Right lobe of liver (tissue), 6 donors: Measurements from ENCODE around the gene VPS37C. TPM values are rescaled to one million over a fixed set of nuclear protein-coding genes. Genes with fewer than 3 reads are reported as not detected.

Experiments
- ATAC-seq, 4 donors: fragments of 200-7000 bp; cut with Tn5 transposase; one replicate each; pipeline ENCODE4 v1.9.1; 2020; ENCODE audit warnings: mild to moderate bottlenecking in 4 of 4, moderate library complexity in 4 of 4
- DNase-seq, 3 donors: peaks; one replicate each; pipeline ENCODE4 v3.0.0-alpha.2; 2020
- H3K27ac ChIP-seq, 3 donors: fragments of 200-600 bp; one replicate each; pipeline ENCODE4 v1.8.0; 2022
- H3K27me3 ChIP-seq, 2 donors: fragments of 200-600 bp; one replicate each; pipeline ENCODE4 v1.8.0; 2022
- H3K36me3 ChIP-seq, 4 donors: fragments of 200-600 bp; sonication (generic) in 1 of 4; one replicate each; pipeline versions ENCODE4 v1.5.1 to v1.8.0; 2017 to 2022; ENCODE audit warnings: control low read depth in 1 of 4
- H3K4me1 ChIP-seq, 4 donors: fragments of 200-600 bp; sonication (generic) in 1 of 4; one replicate each; pipeline versions ENCODE4 v1.5.1 to v1.8.0; 2017 to 2022; ENCODE audit warnings: control low read depth in 1 of 4
- H3K4me3 ChIP-seq, 3 donors: fragments of 200-600 bp; one replicate each; pipeline ENCODE4 v1.8.0; 2022
- H3K9me3 ChIP-seq, 4 donors: fragments of 200-600 bp; sonication (generic) in 1 of 4; one replicate each; pipeline versions ENCODE4 v1.5.1 to v1.8.0; 2017 to 2022; ENCODE audit warnings: control low read depth in 1 of 4
- CTCF ChIP-seq, 4 donors: fragments of 200-600 bp in 3 of 4; fragments of 450-650 bp in 1 of 4; IDR thresholded peaks; one replicate each; pipeline versions ENCODE4 v1.5.1 to v1.8.0; 2016 to 2022; ENCODE audit warnings: antibody characterized with exemption in 4 of 4, mild to moderate bottlenecking in 2 of 4
- POLR2A ChIP-seq: fragments of 450-650 bp; IDR thresholded peaks from one replicate; pipeline ENCODE4 v1.6.1; 2017; ENCODE audit warnings: antibody characterized with exemption, mild to moderate bottlenecking
- WGBS: methylation state at CpG from one replicate; pipeline ENCODE4 v1.1.6; 2018; ENCODE audit warnings: low coverage, low lambda C conversion rate; ENCODE audit not compliant: insufficient coverage; ENCODE audit errors: missing lambda C conversion rate; 5-methylcytosine and 5-hydroxymethylcytosine counted together
- intact Hi-C, 2 donors: fragments of 100-400 bp; cut with DNase I; formaldehyde crosslinking; loops; one replicate each; pipeline versions ENCODE4 v1.11.2 to v1.14.1; 2022
- total RNA-seq, 6 experiments: library from RNA; depleted of rRNA in 2 of 6; stranded (reverse); fragments of >200 nt in 2 of 6; fragmentation: NEBNext Ultra II Directional in 3 of 6; extraction: Animal tissue kit (Norgen Biotek cat#: 25700) in 3 of 6; gene quantifications; one replicate each; pipeline versions ENCODE4 v1.1.0 to v1.2.4, GENCODE V29; 2016 to 2023
- donor health status: DM: no; HTN: yes; CAD: no.
- donor health status: DM: no; HTN: no; CAD: no.
- donor health status: DM: no; HTN: no; CAD: no.
- donor health status: DM: no; HTN: yes; CAD: no.
- donor health status: DM: no; HTN: yes; CAD: no.

Gene VPS37C
- total RNA-seq, 6 experiments from 2014 or later: 4.6 to 7.6 (median 6.0) TPM

DNA sequence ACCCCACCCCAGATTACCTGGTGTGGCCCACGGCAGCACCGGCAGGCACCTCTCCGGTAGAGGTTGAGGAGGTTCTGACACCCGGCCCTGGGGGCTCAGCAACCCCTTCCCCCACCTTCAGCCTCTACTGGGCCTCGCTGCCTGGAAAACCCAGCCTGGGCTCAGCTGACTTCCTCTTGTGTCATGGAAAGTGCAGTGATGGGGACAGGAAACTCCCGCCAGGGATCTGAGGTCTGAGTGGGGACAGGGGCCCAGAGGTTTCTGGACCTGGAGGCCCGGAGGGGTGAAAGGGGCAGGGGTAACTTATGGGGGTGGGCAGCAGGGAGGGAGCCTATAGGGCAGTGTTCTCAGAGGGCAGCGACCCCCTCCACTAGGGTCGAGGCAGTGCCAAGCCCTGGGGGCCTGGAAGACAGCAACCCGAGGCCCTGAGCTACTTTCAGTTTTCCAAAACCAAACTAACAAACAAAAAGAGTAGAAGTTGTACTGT, 68.9 kb downstream of the VPS37C start:
- Histone ChIP-seq H3K36me3 (no peaks in the 10 kb centered on the region), H3K9me3 (no peaks in the 10 kb centered on the region), H3K4me1 (no peaks in the 10 kb centered on the region), H3K27ac (no peak overlapping the region), H3K4me3 (no peak overlapping the region), H3K27me3 (no peaks in the 10 kb centered on the region)
- no peak for DNase-seq
- TF ChIP-seq POLR2A (no peak), CTCF (IDR thresholded peaks at IDR 0.05) (no peak)
- ATAC-seq: peak in 3 of 4 donors; percentile 35 to 71 (median 63)
- 55% methylated on average over 5 of the region's 10 CpGs for WGBS
- intact Hi-C loops: no loop called here

DNA sequence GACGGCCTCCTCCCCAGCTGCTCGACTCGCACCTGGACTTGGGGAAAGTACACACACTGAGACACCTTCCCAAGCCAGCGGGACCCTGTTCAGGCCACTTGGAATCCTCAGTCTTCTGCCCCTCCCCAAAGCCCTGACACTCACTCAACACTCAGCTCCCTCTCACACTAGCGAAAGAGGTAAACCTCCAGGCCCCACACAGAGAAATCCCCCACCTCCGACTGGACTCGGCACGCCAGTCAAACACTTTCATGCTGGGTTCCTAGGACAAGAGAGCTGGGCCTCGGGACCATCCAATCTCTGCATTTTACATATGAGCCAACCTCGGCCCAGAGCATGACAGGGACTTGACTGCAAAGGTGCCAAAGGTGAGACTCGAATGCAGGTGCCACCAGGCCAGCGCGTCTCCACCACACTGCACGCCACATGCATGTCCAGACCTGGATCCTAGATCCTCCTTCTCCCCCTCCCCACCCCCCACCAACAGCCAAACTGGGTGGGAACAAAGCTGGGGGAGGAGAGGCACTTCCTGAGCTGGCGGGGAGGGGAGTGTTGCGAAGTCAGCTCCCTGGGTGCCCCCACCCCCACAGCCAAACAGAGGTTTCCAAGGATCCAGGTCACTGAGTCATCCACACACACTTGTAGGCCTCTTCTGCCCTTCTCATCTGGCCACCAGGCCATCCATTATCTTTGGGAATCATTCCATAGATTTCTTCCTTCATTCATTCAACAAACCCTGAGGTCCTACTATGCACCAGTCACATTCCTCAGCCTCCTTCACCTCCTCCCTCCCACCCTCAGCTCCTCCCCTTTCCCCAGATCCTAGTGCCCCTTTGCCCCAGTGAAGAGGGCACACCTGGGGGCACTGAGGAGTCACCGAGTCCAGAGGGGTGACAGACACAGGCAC, 69.6 kb downstream of the VPS37C start:
- Histone ChIP-seq H3K27ac (no peak overlapping the region), H3K4me3 (no peak overlapping the region), H3K9me3 (no peaks in the 10 kb centered on the region), H3K36me3 (no peaks in the 10 kb centered on the region), H3K27me3 (no peaks in the 10 kb centered on the region), H3K4me1 (no peaks in the 10 kb centered on the region)
- no CpG with 5 or more reads among the region's 17 CpGs for WGBS
- DNase-seq (no peak), ATAC-seq (peak in 3 of 4 donors; percentile 21 to 47 (median 25))
- TF ChIP-seq CTCF (IDR thresholded peaks at IDR 0.05) (no peak), POLR2A (no peak)
- intact Hi-C loops: no loop called here

GRCh38 chr11:61090982-61091372, 70.2 kb downstream of the VPS37C start:
- WGBS: 50% methylated on average over 3 of the region's 9 CpGs
- peak in 1 of 4 donors; percentile 18 for ATAC-seq

GRCh38 chr11:61090521-61090920, 70.7 kb downstream of the VPS37C start:
- WGBS: 81% methylated on average over 5 of the region's 12 CpGs
- Histone ChIP-seq H3K27me3 (no peaks in the 10 kb centered on the region), H3K4me3 (no peak overlapping the region), H3K27ac (no peak overlapping the region), H3K36me3 (no peaks in the 10 kb centered on the region), H3K9me3 (no peaks in the 10 kb centered on the region), H3K4me1 (no peaks in the 10 kb centered on the region)
- intact Hi-C loops: no loop called here
- DNase-seq (no peak), ATAC-seq (no peak)
- TF ChIP-seq POLR2A (no peak), CTCF (IDR thresholded peaks at IDR 0.05) (no peak)

More at GRCh38 chr11:61090982-61091372, 70.2 kb downstream of the VPS37C start:
- H3K27me3 ChIP-seq: no peaks in the 10 kb centered on the region
- DNase-seq: no peak
- intact Hi-C loops: no loop called here
- no peaks in the 10 kb centered on the region for H3K36me3 ChIP-seq
- no peak for TF ChIP-seq POLR2A
- TF ChIP-seq CTCF (IDR thresholded peaks at IDR 0.05): no peak
- no peak overlapping the region for H3K4me3 ChIP-seq
- no peaks in the 10 kb centered on the region for H3K4me1 ChIP-seq
- H3K27ac ChIP-seq: no peak overlapping the region
- H3K9me3 ChIP-seq: no peaks in the 10 kb centered on the region
